C4-2B (cell line): ENCODE results near the gene RETN.

Experiments
- H3K27ac ChIP-seq: fragments of 450-650 bp; 2 replicates; pipeline ENCODE4 v1.5.1; 2017
- ZFX ChIP-seq: fragments of 450-650 bp; IDR thresholded peaks from 2 replicates; pipeline ENCODE4 v1.6.1; 2017
- TF ChIP-seq, protein P1 (sequence below): fragments of 450-650 bp; conservative IDR thresholded peaks from 2 replicates; pipeline ENCODE4 v1.5.1; 2017; ENCODE audit warnings: mild to moderate bottlenecking

The RETN gene

DNA sequence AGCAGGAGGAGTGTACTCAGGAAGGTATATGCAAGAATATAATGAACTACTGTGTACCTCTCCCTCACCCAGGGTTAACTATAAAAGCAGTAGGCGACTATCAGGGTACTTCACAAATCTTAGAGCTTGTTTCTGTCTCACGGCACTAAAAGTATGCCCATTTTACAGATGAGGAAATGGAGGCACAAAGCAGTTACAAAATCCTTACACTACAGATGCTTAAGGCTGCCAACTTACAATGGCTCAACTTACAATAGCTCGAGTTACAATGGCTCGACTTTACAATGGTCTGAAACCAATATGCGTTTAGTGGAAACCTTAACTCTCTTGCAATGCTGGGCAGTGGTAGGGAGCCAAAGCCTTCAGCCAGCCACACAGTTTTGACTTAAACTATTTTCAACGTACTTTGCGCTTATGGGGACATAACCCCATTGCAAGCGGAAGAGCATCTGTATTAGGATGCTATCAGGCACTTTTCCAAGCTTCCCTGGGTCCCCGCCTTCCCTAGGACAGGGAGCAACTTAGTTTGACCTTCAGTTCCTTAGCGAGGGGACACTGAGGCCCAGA lies 29.0 kb downstream of the RETN start:
- TF ChIP-seq, protein P1, sequence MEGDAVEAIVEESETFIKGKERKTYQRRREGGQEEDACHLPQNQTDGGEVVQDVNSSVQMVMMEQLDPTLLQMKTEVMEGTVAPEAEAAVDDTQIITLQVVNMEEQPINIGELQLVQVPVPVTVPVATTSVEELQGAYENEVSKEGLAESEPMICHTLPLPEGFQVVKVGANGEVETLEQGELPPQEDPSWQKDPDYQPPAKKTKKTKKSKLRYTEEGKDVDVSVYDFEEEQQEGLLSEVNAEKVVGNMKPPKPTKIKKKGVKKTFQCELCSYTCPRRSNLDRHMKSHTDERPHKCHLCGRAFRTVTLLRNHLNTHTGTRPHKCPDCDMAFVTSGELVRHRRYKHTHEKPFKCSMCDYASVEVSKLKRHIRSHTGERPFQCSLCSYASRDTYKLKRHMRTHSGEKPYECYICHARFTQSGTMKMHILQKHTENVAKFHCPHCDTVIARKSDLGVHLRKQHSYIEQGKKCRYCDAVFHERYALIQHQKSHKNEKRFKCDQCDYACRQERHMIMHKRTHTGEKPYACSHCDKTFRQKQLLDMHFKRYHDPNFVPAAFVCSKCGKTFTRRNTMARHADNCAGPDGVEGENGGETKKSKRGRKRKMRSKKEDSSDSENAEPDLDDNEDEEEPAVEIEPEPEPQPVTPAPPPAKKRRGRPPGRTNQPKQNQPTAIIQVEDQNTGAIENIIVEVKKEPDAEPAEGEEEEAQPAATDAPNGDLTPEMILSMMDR, result no peak
- TF ChIP-seq ZFX, result no peak

DNA sequence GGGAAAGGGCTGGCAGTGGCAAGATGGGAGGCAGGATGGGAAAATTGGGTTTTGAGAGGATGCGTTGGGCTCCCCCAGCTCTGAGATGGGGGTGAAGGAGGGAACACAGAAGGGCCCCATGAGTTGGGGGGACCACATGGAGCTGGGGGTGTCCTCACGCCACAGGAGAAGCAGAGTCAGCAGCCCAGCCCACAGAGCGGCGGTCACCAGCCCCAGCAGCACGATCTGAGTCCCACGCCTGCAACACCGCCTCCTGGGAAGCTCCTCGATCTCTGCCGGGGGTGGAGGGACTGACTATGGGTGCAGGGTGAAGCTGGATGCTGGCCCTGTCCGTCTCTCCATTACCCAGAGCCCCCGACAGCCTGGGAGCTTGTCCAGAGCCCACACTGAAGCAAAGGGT lies 29.7 kb downstream of the RETN start:
- no peak overlapping the region for H3K27ac ChIP-seq
- no peak for TF ChIP-seq ZFX
- TF ChIP-seq, protein P1, result no peak

More for the DNA sequence above, 29.0 kb downstream of the RETN start:
- no peak overlapping the region for H3K27ac ChIP-seq

GRCh38 chr19:7699003-7699402 lies 30.2 kb downstream of the RETN start:
- no peak overlapping the region for H3K27ac ChIP-seq
- TF ChIP-seq ZFX, result no peak
- TF ChIP-seq, protein P1, result no peak

- H3K27ac ChIP-seq, result no peak overlapping the region
- TF ChIP-seq, protein P1, result no peak
- TF ChIP-seq ZFX, result no peak
Measured at GRCh38 chr19:7699417-7700401, 30.9 kb downstream of the RETN start.

- no peak for TF ChIP-seq ZFX
- TF ChIP-seq, protein P1, result no peak
- H3K27ac ChIP-seq, result no peak overlapping the region
Measured at GRCh38 chr19:7701049-7701653, 32.3 kb downstream of the RETN start.

DNA sequence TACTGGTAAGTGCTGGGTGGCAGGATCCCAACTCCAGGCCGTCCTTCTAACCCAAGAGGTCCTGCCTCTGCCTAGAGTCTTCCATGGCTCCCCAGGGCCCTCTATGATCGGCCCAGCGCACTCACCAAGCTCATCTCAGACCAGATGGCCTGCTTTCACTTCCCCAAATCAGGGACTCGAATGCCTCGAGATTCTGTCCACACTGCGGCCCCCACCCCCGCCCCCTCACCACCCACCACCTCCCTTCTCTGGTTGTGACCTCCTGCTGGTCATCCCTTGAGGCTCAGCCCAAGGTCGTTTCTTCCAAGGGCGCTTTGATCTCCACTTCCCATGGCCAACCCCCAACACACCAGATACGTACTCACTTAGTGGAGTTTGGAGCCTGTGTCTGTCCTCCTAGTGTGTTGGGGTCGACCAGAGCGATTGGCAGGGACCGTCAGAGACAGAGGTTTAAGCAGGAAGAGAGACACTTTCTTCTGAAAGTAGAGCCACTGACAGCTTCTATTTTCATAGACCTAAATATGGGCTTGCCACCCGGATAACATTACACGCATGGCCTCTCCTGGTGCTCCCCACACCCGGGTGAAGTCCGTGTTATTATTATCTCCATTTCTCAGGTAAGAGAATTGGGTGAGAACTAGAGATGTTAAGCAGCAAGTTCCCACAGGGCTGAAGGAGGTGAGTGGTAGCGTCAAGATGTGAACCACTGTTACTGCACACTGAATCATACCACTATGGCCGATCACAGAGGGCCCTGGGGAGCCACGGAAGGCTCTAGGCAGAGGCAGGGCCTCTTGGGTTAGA lies 33.0 kb downstream of the RETN start, which contains the start of gene FCER2:
TSS of gene FCER2 (minus strand) at position 478 of the 804 bp plus-strand sequence. CDS start 2,371 bp downstream, outside the sequence.
- TF ChIP-seq ZFX, result no peak
- TF ChIP-seq, protein P1, result no peak
- no peak within 1 kb of the TSS for H3K27ac ChIP-seq
